Calu3 (cell line): ENCODE results near the gene TRIM72. TPM values are rescaled to one million over a fixed set of nuclear protein-coding genes. Genes with fewer than 3 reads are reported as not detected.
A peak's percentile ranks its signal among the peaks of the same experiment; 100 is the strongest.
"Not testable (repeated sequence)": the region's sequence is repeated elsewhere in the genome, so short reads cannot be mapped to it uniquely, and the experiment has no call there.

Experiments used
- BruUV-seq: library from RNA; stranded (reverse); fragments of 400-500 nt; replicated peaks from 2 replicates; lab custom pipeline; 2021; lab: Mats Ljungman, UMichigan
- CTCF ChIA-PET: fragments of 300-600 bp; sonication (Branson Sonifier 250); formaldehyde crosslinking; loops from one replicate; lab custom pipeline; 2022; ENCODE audit warnings: antibody characterized with exemption; lab: Charles Lee
- DNase-seq: peaks from one replicate; pipeline ENCODE4 v3.0.0; 2022
- H3K27ac Mint-ChIP-seq: one replicate; pipeline ENCODE4 v1.8.0; 2022; ENCODE audit warnings: mixed read lengths; ENCODE audit not compliant: unreplicated experiment
- H3K27me3 Mint-ChIP-seq: one replicate; pipeline ENCODE4 v1.8.0; 2022; ENCODE audit warnings: mixed read lengths; ENCODE audit not compliant: unreplicated experiment
- H3K36me3 Mint-ChIP-seq: one replicate; pipeline ENCODE4 v1.8.0; 2022; ENCODE audit warnings: mild to moderate bottlenecking, moderate library complexity, mixed read lengths; ENCODE audit not compliant: insufficient read depth, unreplicated experiment
- H3K4me1 Mint-ChIP-seq: one replicate; pipeline ENCODE4 v1.8.0; 2022; ENCODE audit warnings: mild to moderate bottlenecking, low read depth, mixed read lengths; ENCODE audit not compliant: unreplicated experiment
- H3K4me3 Mint-ChIP-seq: one replicate; pipeline ENCODE4 v1.8.0; 2022; ENCODE audit warnings: mild to moderate bottlenecking, low read depth, moderate library complexity, mixed read lengths; ENCODE audit not compliant: unreplicated experiment
- H3K9me3 Mint-ChIP-seq: one replicate; pipeline ENCODE4 v1.8.0; 2022; ENCODE audit warnings: low read depth, mixed read lengths; ENCODE audit not compliant: unreplicated experiment
- intact Hi-C: fragments of 100-400 bp; cut with micrococcal nuclease; formaldehyde crosslinking; loops from one replicate; pipeline ENCODE4 v1.10.0; 2022; ENCODE audit not compliant: unreplicated experiment
- total RNA-seq: library from RNA; stranded (reverse); gene quantifications from 2 replicates; pipeline ENCODE4 v1.2.3, GENCODE V29; 2022
- TF ChIP-seq, protein P1 (sequence below): fragments of 200-600 bp; IDR thresholded peaks from one replicate; pipeline ENCODE4 v1.8.0; 2022; ENCODE audit warnings: antibody characterized with exemption; ENCODE audit not compliant: unreplicated experiment

Gene TRIM72
- total RNA-seq, 1 experiment from 2014 or later: not detected

DNA sequence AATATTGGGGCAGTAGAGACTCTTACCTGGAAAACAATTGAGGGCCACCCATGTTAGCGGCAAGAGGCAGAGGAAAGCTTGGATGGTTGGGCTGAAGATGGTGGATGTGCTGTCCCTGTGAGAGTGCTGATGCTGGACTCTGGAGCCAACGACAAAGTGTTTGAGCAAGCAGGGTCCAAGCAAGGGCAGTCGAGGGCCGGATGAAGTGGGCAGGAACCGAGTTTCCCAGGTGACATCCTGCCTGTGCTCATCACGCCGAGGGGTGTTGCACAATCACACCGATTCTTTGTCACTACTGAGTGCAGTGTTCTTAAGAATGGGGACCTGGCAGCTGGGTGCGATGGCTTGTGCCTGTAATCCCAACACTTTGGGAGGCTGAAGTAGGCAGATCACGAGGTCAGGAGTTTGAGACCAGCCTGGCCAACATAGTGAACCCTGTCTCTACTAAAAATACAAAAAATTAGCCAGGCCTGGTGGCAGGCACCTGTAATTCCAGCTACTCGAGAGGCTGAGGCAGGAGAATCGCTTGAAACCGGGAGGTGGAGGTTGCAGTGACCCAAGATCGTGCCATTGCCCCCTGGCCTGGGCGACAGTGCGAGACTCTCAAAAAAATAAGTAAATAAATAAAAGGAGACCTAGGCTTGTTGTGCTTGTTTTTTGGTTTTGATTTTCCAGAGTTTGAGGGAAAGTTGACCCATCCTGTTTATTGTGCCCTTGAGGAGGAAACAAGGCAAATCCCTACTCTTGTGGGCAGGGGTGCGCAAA lies 17.4 kb upstream of the TRIM72 start:
- CTCF ChIA-PET: no interaction called here
- DNase-seq: no peak
- BruUV-seq: no TSS peak
- Mint-ChIP-seq H3K9me3 (no peaks in the 10 kb centered on the region), H3K27ac (peak overlapping the region; percentile 10), H3K4me1 (peaks cover 22% of the 10 kb centered on the region), H3K36me3 (peaks cover 90% of the 10 kb centered on the region), H3K27me3 (no peaks in the 10 kb centered on the region), H3K4me3 (no peak overlapping the region)
- TF ChIP-seq, protein P1, sequence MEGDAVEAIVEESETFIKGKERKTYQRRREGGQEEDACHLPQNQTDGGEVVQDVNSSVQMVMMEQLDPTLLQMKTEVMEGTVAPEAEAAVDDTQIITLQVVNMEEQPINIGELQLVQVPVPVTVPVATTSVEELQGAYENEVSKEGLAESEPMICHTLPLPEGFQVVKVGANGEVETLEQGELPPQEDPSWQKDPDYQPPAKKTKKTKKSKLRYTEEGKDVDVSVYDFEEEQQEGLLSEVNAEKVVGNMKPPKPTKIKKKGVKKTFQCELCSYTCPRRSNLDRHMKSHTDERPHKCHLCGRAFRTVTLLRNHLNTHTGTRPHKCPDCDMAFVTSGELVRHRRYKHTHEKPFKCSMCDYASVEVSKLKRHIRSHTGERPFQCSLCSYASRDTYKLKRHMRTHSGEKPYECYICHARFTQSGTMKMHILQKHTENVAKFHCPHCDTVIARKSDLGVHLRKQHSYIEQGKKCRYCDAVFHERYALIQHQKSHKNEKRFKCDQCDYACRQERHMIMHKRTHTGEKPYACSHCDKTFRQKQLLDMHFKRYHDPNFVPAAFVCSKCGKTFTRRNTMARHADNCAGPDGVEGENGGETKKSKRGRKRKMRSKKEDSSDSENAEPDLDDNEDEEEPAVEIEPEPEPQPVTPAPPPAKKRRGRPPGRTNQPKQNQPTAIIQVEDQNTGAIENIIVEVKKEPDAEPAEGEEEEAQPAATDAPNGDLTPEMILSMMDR: no peak
- intact Hi-C loops: no loop called here

DNA sequence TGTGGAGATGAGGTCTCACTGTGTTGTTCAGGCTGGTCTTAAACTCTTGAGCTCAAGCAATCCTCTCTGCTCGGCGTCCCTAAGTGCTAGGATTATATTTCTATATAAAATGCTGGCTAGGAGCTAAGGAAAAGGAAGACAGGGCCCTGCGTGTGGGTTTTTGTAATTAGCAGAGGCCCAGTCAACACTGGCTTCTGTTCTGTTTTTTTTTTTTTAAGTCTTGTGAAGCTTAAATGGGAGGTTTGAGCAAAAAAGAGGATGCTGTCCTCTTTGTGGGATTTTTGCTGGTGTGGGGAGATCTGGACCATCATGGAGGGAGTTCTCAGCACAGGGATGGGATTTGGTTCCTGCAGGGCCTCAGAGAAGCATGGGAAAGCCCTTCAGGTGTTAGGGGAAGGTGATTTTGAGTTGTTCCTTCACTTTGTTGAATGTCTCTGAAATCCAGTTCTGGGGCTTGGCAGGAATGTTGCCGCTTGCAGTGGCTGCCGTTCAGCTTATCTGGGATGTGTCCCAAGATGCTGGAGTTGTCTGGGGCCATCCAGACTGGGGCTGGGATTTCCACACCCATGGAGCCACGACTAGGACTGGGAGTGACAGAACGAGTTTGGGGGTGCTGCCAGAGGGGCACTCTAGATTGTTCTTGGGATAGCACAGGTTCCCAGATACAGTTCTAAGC lies 15.6 kb upstream of the TRIM72 start:
- no peak for DNase-seq
- Mint-ChIP-seq H3K4me1 (peaks cover 26% of the 10 kb centered on the region), H3K4me3 (no peak overlapping the region), H3K27me3 (peaks cover 5% of the 10 kb centered on the region), H3K9me3 (no peaks in the 10 kb centered on the region), H3K27ac (no peak overlapping the region), H3K36me3 (peaks cover 90% of the 10 kb centered on the region)
- TF ChIP-seq, protein P1: no peak
- CTCF ChIA-PET: interaction anchor here (0.6 kb wide), 1 partner anchor 34 kb away, joined by 8 read pairs; no protein-coding TSS in a partner anchor
- intact Hi-C loops: no loop called here
- BruUV-seq: no TSS peak

DNA sequence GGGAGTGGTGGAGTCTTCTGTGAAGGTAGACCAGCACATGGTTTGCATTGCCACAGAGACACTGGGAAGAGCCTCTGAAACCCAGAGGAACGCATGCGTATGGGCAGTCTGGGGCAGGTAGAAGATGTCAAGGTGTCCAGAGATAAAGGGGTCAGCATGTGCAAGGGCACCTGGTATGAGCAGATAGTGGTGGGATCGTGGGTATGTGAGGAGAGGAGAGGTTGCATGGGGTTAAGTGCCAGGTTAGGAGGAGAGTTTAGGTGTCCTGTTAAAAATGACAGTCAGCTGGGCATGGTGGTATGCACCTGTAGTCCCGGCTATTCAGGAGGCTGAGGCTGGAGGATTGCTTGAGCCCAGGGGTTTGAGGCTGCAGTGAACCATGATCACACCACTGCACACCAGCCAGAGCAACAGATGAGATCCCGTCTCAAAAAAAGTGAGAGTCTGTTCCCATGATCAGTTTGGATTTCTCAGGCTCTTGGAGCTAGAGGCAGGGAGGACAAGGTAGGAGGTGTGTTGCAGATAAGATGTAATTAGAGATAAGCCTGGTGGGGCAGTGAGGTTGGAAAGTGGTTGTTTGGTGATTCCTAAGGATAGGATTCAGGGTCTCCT lies 14.4 kb upstream of the TRIM72 start:
- no TSS peak for BruUV-seq
- intact Hi-C loops: loop anchor here (5.0 kb wide), 2 partner anchors 133 to 243 kb away; partner anchors contain the start of gene ZNF843
- H3K4me1 Mint-ChIP-seq: peaks cover 26% of the 10 kb centered on the region
- CTCF ChIA-PET: interaction anchor here (0.7 kb wide), 1 partner anchor 201 kb away, joined by 3 read pairs; no protein-coding TSS in a partner anchor
- peaks cover 81% of the 10 kb centered on the region for H3K36me3 Mint-ChIP-seq
- TF ChIP-seq, protein P1: no peak
- H3K27me3 Mint-ChIP-seq: peaks cover 12% of the 10 kb centered on the region
- H3K27ac Mint-ChIP-seq: peak overlapping the region; percentile 10
- no peaks in the 10 kb centered on the region for H3K9me3 Mint-ChIP-seq
- H3K4me3 Mint-ChIP-seq: no peak overlapping the region
- DNase-seq: no peak

DNA sequence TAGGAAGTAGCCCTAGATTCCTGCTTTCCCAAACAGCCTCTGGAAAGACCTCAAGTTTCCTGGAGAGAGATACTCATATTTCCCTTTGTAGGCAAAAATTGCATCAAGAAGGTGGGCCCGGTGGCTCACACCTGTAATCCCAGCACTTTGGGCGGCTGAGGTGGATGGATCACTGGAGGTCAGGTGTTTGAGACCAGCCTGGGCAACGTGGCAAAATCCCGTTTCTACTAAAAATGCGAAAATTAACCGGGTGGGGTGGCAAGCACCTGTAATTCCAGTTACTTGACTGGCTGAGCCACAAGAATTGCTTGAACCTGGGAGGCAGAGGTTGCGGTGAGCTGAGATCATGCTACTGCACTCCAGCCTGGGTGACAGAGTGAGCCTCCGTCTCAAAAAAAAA lies 13.8 kb upstream of the TRIM72 start:
- intact Hi-C loops: loop anchor here (5.0 kb wide), 2 partner anchors 132 to 242 kb away; partner anchors contain the start of gene ZNF843
- not testable (repeated sequence) for DNase-seq, H3K4me3 Mint-ChIP-seq, BruUV-seq, H3K27ac Mint-ChIP-seq, H3K9me3 Mint-ChIP-seq
- CTCF ChIA-PET: interaction anchor here (1.2 kb wide), 1 partner anchor 244 kb away, joined by 3 read pairs; no protein-coding TSS in a partner anchor
- Mint-ChIP-seq H3K36me3 (peaks cover 75% of the 10 kb centered on the region), H3K4me1 (peaks cover 26% of the 10 kb centered on the region), H3K27me3 (peaks cover 18% of the 10 kb centered on the region)
